Bronchial epithelial cell (primary cell): Measurements from ENCODE around the gene PARD6G. TPM values are rescaled to one million over a fixed set of nuclear protein-coding genes. Genes with fewer than 3 reads are reported as not detected.

ENCODE experiments used
- DNase-seq: peaks from one replicate; pipeline ENCODE4 v3.0.0-alpha.2; 2010; ENCODE audit warnings: low read depth
- FAIRE-seq: peaks from 2 replicates; lab custom pipeline; 2011; peaks lifted over from hg19 to GRCh38; lab: Jason Lieb, UNC
- H3K27me3 ChIP-seq: 2 replicates; pipeline ENCODE4 v1.5.1; 2011; ENCODE audit warnings: low read length; ENCODE audit not compliant: control insufficient read depth, insufficient read depth
- H3K36me3 ChIP-seq: 2 replicates; pipeline ENCODE4 v1.5.1; 2011; ENCODE audit warnings: low read length; ENCODE audit not compliant: control insufficient read depth, insufficient read depth
- H3K4me3 ChIP-seq: 2 replicates; pipeline ENCODE4 v1.5.1; 2011; ENCODE audit warnings: mild to moderate bottlenecking, low read depth, low read length, control low read depth
- CTCF ChIP-seq: IDR thresholded peaks from 2 replicates; pipeline ENCODE4 v1.5.1; 2011; ENCODE audit warnings: mild to moderate bottlenecking, moderate library complexity, low read length, control low read depth, inconsistent platforms; ENCODE audit not compliant: insufficient read depth, severe bottlenecking
- total RNA-seq: library from RNA; depleted of rRNA; stranded (reverse); fragments of >200 nt; gene quantifications from 2 replicates; pipeline ENCODE4 v1.2.1, GENCODE V29; 2014

Gene PARD6G
- total RNA-seq, 1 donor from 2014 or later = 13.2 TPM

- DNase-seq = no peak
- Histone ChIP-seq H3K4me3 (no peak overlapping the region), H3K36me3 (peaks cover 7% of the 10 kb centered on the region), H3K27me3 (no peaks in the 10 kb centered on the region)
- FAIRE-seq = no peak
- no peak for TF ChIP-seq CTCF
Measured at GRCh38 chr18:80231151-80231550, 16.2 kb downstream of the PARD6G start.

- H3K4me3 ChIP-seq = no peak overlapping the region
- H3K27me3 ChIP-seq = no peaks in the 10 kb centered on the region
- H3K36me3 ChIP-seq = peaks cover 7% of the 10 kb centered on the region
- FAIRE-seq (no peak), DNase-seq (peak; percentile 73)
- no peak for TF ChIP-seq CTCF
Measured at GRCh38 chr18:80229766-80230745, 17.3 kb downstream of the PARD6G start.

GRCh38 chr18:80229363-80229762 is 18.0 kb downstream of the PARD6G start:
- no peak for TF ChIP-seq CTCF
- FAIRE-seq (no peak), DNase-seq (no peak)
- Histone ChIP-seq H3K4me3 (no peak overlapping the region), H3K27me3 (no peaks in the 10 kb centered on the region), H3K36me3 (peaks cover 7% of the 10 kb centered on the region)

- Histone ChIP-seq H3K36me3 (peaks cover 7% of the 10 kb centered on the region), H3K4me3 (no peak overlapping the region), H3K27me3 (no peaks in the 10 kb centered on the region)
- no peak for TF ChIP-seq CTCF
- DNase-seq (no peak), FAIRE-seq (no peak)
Measured at GRCh38 chr18:80228051-80228848, 19.1 kb downstream of the PARD6G start.

- no peak for TF ChIP-seq CTCF
- H3K4me3 ChIP-seq = no peak overlapping the region
- H3K36me3 ChIP-seq = peaks cover 7% of the 10 kb centered on the region
- no peak for DNase-seq
- no peaks in the 10 kb centered on the region for H3K27me3 ChIP-seq
- FAIRE-seq = no peak
Measured at GRCh38 chr18:80227472-80227871, 19.8 kb downstream of the PARD6G start.
